ENCODE data around the gene CHEK1. TPM values are rescaled to one million over a fixed set of nuclear protein-coding genes. Genes with fewer than 3 reads are reported as not detected.
A peak's percentile ranks its signal among the peaks of the same experiment; 100 is the strongest.

CHEK1 gene
- total RNA-seq, 2 experiments from 2014 or later: 106 to 133 TPM

DNA sequence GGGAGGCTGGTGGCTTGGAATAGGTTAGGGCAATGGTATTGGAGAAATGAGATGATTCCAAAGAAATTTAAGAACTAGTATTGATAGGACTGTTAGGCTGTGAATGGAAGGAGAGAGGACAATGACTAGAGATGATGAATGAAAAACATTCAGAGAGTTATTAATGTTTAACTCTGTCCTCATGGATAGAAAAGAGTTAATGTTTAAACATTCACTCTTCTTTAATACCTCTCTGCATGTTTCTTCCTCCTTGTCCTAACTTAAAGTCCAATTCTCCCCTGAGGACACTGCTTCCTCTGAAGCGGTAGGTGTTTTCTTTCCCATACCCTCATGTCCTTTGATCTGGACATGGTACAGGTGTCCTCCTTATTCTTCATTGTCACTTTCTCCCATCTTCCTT is 13.4 kb downstream of the CHEK1 start:
- Mint-ChIP-seq H3K36me3 (peaks cover 67% of the 10 kb centered on the region), H3K9me3 (ENCODE audit: low read depth) (no peaks in the 10 kb centered on the region), H3K4me1 (peaks cover 22% of the 10 kb centered on the region), H3K4me3 (no peak overlapping the region), H3K27ac (no peak overlapping the region), H3K27me3 (no peaks in the 10 kb centered on the region)
- CTCF ChIA-PET: no interaction called here
- DNase-seq (no peak), ATAC-seq (no peak)

DNA sequence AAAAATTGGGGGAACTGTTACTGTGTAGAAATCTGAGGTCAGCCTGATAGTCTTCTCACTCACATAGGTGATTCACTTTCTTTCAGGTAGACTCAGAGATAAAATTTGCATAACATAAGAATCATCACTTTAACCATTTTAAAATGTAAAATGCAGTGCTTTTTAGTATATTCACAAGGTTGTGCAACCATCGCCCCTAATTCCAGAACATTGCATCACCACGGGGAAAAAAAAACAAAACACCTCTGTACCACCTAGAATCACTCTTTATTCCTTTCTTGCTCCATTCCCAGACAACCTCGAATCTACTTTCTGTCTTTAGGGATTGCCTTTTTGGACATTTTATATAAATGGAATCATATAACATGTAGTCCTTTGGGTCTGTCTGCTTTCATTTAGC is 20.9 kb downstream of the CHEK1 start:
- peaks cover 71% of the 10 kb centered on the region for H3K36me3 Mint-ChIP-seq
- no peak overlapping the region for H3K27ac Mint-ChIP-seq
- no peak for DNase-seq
- H3K4me3 Mint-ChIP-seq: no peak overlapping the region
- no peaks in the 10 kb centered on the region for H3K9me3 Mint-ChIP-seq (ENCODE audit: low read depth)
- no peaks in the 10 kb centered on the region for H3K27me3 Mint-ChIP-seq
- peaks cover 13% of the 10 kb centered on the region for H3K4me1 Mint-ChIP-seq
- ATAC-seq: no peak
- CTCF ChIA-PET: no interaction called here

- CTCF ChIA-PET: interaction anchor here (1.8 to 2.2 kb wide), 2 partner anchors 10 to 15 kb away, joined by 4 to 5 read pairs; no protein-coding TSS in a partner anchor
- DNase-seq: no peak
- no peak overlapping the region for H3K4me3 Mint-ChIP-seq
- peak; percentile 6 for ATAC-seq
- H3K9me3 Mint-ChIP-seq (ENCODE audit: low read depth): no peaks in the 10 kb centered on the region
- H3K4me1 Mint-ChIP-seq: peaks cover 19% of the 10 kb centered on the region
- peak overlapping the region; percentile 9 for H3K27ac Mint-ChIP-seq
- peaks cover 68% of the 10 kb centered on the region for H3K36me3 Mint-ChIP-seq
- no peaks in the 10 kb centered on the region for H3K27me3 Mint-ChIP-seq
Observed at GRCh38 chr11:125649465-125650166, 24.7 kb downstream of the CHEK1 start.

DNA sequence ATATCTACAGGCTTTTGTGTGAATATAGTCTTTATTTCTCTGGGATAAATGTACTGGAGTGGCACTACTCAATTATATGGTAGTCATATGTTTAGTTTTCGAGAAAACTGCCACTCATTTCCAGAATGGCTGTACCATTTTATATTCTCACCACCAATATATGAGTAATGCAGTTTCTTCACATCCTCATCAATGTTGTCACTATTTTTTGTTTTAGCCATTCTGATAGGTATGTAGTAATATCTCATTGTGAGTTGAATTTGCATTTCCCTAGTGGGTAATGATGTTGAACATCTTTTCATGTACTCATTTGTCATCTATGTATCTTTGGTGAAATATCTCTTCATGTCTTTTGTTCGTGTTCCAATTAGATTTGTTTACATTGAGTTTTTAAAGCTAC is 37.7 kb downstream of the CHEK1 start:
- Mint-ChIP-seq H3K27ac (peak overlapping the region; percentile 7), H3K36me3 (peaks cover 80% of the 10 kb centered on the region), H3K9me3 (ENCODE audit: low read depth) (peaks cover 16% of the 10 kb centered on the region), H3K4me1 (peaks cover 22% of the 10 kb centered on the region), H3K4me3 (no peak overlapping the region), H3K27me3 (no peaks in the 10 kb centered on the region)
- CTCF ChIA-PET: interaction anchor here (1.4 kb wide), 1 partner anchor 11 kb away, joined by 4 read pairs; no protein-coding TSS in a partner anchor
- ATAC-seq: peak; percentile 23
- DNase-seq: no peak

DNA sequence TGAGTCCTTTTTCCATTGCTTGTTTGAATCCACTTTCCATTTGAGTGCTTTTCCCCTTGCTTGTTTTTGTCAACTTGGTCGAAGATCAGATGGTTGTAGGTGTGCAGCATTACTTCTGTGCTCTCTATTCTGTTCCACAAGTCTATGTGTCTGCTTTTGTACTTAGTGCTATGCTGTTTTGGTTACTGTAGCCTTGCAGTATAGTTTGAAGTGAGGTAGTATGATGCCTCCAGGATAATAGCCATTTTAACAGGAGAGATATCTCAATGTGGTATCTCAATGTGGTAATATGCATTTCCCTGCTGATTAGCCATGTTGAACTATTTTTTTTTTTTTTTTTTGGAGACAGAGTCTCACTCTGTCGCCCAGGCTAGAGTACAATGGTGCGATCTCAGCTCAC is 38.9 kb downstream of the CHEK1 start:
- no peak overlapping the region for H3K27ac Mint-ChIP-seq
- CTCF ChIA-PET: interaction anchor here (1.4 to 1.7 kb wide), 2 partner anchors 12 to 13 kb away, joined by 4 read pairs; no protein-coding TSS in a partner anchor
- peaks cover 76% of the 10 kb centered on the region for H3K36me3 Mint-ChIP-seq

DNA sequence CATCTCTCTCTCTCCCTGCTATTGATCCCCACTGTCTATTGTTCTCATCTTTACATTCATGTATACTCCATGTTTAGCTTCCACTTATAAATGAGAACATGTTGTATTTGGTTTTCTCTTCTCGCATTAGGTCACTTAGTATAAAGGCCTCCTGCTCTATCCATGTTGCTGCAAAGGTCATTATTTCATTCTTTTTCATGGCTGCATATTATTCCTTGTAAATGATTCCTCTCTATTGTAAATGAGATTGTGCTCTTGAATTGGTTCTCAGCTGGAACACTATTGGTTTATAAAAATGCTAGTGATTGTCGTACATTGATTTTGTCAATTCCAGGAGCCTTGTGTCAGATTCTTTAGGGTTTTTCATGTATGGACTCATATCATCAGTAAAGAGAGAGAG is 42.2 kb downstream of the CHEK1 start:
- CTCF ChIA-PET: no interaction called here
- ATAC-seq (no peak), DNase-seq (no peak)
- no peak overlapping the region for H3K4me3 Mint-ChIP-seq
- peaks cover 18% of the 10 kb centered on the region for H3K4me1 Mint-ChIP-seq
- peaks cover 16% of the 10 kb centered on the region for H3K9me3 Mint-ChIP-seq (ENCODE audit: low read depth)
- peaks cover 72% of the 10 kb centered on the region for H3K36me3 Mint-ChIP-seq
- no peak overlapping the region for H3K27ac Mint-ChIP-seq
- no peaks in the 10 kb centered on the region for H3K27me3 Mint-ChIP-seq

More for the DNA sequence above, 38.9 kb downstream of the CHEK1 start:
- Mint-ChIP-seq H3K4me3 (no peak overlapping the region), H3K9me3 (ENCODE audit: low read depth) (peaks cover 16% of the 10 kb centered on the region), H3K27me3 (no peaks in the 10 kb centered on the region), H3K4me1 (peaks cover 22% of the 10 kb centered on the region)
- DNase-seq (no peak), ATAC-seq (peak; percentile 16)

DNA sequence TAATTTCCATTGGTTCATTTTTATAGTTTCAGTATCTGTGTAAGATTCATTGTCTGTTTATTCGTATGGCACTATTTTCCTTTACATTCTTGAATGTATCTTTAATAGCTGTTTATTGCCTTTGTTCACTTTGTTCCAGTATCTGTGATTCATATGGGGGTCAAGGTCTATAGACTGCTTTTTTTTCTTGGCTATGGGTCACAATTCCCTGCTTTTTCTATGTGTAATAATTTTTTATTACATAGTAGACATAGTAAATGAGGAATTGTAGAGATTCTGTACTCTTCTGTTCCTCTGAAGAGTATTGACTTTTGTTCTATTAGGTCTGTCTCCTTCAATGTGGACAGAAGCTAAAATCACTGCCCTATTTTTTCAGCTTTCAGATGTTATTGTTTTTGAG is 45.2 kb downstream of the CHEK1 start:
- no peak overlapping the region for H3K27ac Mint-ChIP-seq
- CTCF ChIA-PET: interaction anchor here (1.2 kb wide), 1 partner anchor 10 kb away, joined by 3 read pairs; no protein-coding TSS in a partner anchor

DNA sequence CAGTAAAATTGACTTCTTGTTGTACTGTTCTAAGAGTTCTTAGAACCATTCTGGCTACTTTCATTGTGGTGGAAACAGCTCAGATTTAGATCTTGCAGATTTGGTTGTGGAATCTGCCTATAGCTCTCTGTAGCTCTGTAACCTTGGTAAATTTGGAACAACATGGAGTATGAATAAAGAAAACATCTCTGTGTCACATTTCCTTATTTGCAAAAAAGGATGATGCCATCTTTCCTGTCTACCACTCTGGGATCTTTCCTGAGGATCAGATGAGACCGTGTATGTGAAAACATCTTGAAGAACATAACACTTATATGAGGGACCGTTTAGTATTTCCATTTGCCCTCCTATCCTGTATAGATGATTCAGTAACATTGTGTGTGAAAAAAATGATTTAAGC is 46.6 kb downstream of the CHEK1 start:
- DNase-seq: no peak
- no peaks in the 10 kb centered on the region for H3K27me3 Mint-ChIP-seq
- no peak for ATAC-seq
- H3K36me3 Mint-ChIP-seq: peaks cover 41% of the 10 kb centered on the region
- no peak overlapping the region for H3K27ac Mint-ChIP-seq
- H3K9me3 Mint-ChIP-seq (ENCODE audit: low read depth): peaks cover 5% of the 10 kb centered on the region
- CTCF ChIA-PET: interaction anchor here (1.0 to 1.5 kb wide), 3 partner anchors 8 to 31 kb away, joined by 3 read pairs; partner anchors contain the start of gene ACRV1
- H3K4me1 Mint-ChIP-seq: no peaks in the 10 kb centered on the region
- no peak overlapping the region for H3K4me3 Mint-ChIP-seq

More for the DNA sequence above, 45.2 kb downstream of the CHEK1 start:
- Mint-ChIP-seq H3K27me3 (no peaks in the 10 kb centered on the region), H3K4me3 (no peak overlapping the region), H3K36me3 (peaks cover 46% of the 10 kb centered on the region), H3K4me1 (no peaks in the 10 kb centered on the region), H3K9me3 (ENCODE audit: low read depth) (peaks cover 12% of the 10 kb centered on the region)
- ATAC-seq (no peak), DNase-seq (no peak)

GRCh38 chr11:125674210-125674609 is 49.2 kb downstream of the CHEK1 start:
- Mint-ChIP-seq H3K27me3 (no peaks in the 10 kb centered on the region), H3K36me3 (peaks cover 42% of the 10 kb centered on the region), H3K4me1 (no peaks in the 10 kb centered on the region), H3K27ac (no peak overlapping the region), H3K4me3 (no peak overlapping the region), H3K9me3 (ENCODE audit: low read depth) (no peaks in the 10 kb centered on the region)
- CTCF ChIA-PET: interaction anchor here (1.8 kb wide), 1 partner anchor 16 kb away, joined by 3 read pairs; no protein-coding TSS in a partner anchor
- ATAC-seq: no peak
- DNase-seq: no peak

GRCh38 chr11:125675196-125675595 is 50.2 kb downstream of the CHEK1 start:
- H3K4me1 Mint-ChIP-seq: no peaks in the 10 kb centered on the region
- peaks cover 42% of the 10 kb centered on the region for H3K36me3 Mint-ChIP-seq
- no peak overlapping the region for H3K4me3 Mint-ChIP-seq
- DNase-seq (no peak), ATAC-seq (no peak)
- H3K9me3 Mint-ChIP-seq (ENCODE audit: low read depth): no peaks in the 10 kb centered on the region
- H3K27ac Mint-ChIP-seq: no peak overlapping the region
- H3K27me3 Mint-ChIP-seq: no peaks in the 10 kb centered on the region
- CTCF ChIA-PET: no interaction called here

- no peaks in the 10 kb centered on the region for H3K4me1 Mint-ChIP-seq
Observed at GRCh38 chr11:125679397-125679796, 54.4 kb downstream of the CHEK1 start.

DNA sequence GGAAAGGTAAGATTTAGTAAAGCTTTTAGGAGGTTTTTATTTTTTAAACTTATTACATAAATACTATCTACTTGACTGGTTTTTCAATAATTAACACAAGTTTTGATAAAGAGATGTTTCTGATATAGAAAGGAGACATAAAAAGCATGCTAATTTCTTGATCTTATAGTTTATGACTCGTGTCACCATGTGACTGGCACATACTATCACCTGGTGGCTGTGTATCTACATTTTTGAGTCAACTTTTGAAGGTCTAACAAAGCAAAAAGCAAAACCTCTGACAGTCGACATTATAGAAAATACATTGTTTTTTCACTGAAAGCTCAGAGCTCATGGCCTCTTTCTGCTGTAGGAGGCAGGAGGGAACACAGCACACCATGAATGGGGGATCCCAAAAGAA is 54.9 kb downstream of the CHEK1 start:
- Mint-ChIP-seq H3K9me3 (ENCODE audit: low read depth) (no peaks in the 10 kb centered on the region), H3K27ac (no peak overlapping the region), H3K4me3 (no peak overlapping the region), H3K36me3 (peaks cover 39% of the 10 kb centered on the region), H3K27me3 (no peaks in the 10 kb centered on the region), H3K4me1 (no peaks in the 10 kb centered on the region)
- CTCF ChIA-PET: interaction anchor here (1.1 to 1.5 kb wide), 2 partner anchors 8 to 10 kb away, joined by 3 read pairs; no protein-coding TSS in a partner anchor
- ATAC-seq (no peak), DNase-seq (no peak)

More at GRCh38 chr11:125679397-125679796, 54.4 kb downstream of the CHEK1 start:
- no peaks in the 10 kb centered on the region for H3K27me3 Mint-ChIP-seq
- no peaks in the 10 kb centered on the region for H3K9me3 Mint-ChIP-seq (ENCODE audit: low read depth)
- no peak overlapping the region for H3K27ac Mint-ChIP-seq
- no peak overlapping the region for H3K4me3 Mint-ChIP-seq
- peaks cover 39% of the 10 kb centered on the region for H3K36me3 Mint-ChIP-seq
- DNase-seq: no peak
- ATAC-seq: no peak
- CTCF ChIA-PET: interaction anchor here (1.1 to 1.5 kb wide), 2 partner anchors 8 to 10 kb away, joined by 3 read pairs; no protein-coding TSS in a partner anchor

GRCh38 chr11:125680747-125681146 is 55.8 kb downstream of the CHEK1 start, which contains the start of gene ACRV1:
ACRV1 (minus strand) TSS chr11:125680847; CDS start chr11:125680780, 67 bp downstream.
- Mint-ChIP-seq H3K27ac (no peak within 1 kb of the TSS), H3K36me3 (peaks cover 40% of the 10 kb centered on the region), H3K27me3 (no peaks in the 10 kb centered on the region), H3K9me3 (ENCODE audit: low read depth) (no peaks in the 10 kb centered on the region), H3K4me1 (no peaks in the 10 kb centered on the region), H3K4me3 (no peak within 1 kb of the TSS)
- CTCF ChIA-PET: interaction anchor here (1.5 kb wide), 1 partner anchor 9 kb away, joined by 3 read pairs; no protein-coding TSS in a partner anchor
- ATAC-seq (no peak), DNase-seq (no peak)

DNA sequence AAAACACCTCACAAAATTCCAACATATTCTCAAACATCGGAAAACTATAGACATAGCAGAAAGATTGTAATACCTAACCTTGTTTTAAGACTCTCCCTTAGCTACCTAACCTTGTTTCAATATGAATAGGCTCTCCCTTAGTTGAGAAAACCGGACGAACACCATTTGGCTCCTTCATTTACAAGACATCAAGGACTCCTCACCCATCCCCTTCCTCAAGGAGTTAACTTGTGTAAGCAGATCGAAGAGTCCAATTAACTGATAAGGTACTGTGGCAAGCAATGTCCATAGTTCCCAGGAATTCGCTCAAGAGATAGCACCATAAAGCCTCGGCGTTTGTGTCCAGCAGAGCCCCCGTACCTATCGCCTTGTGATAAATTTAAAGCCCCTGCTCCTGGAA is 60.3 kb downstream of the CHEK1 start:
- Mint-ChIP-seq H3K27ac (no peak overlapping the region), H3K4me3 (no peak overlapping the region), H3K36me3 (peaks cover 12% of the 10 kb centered on the region), H3K4me1 (no peaks in the 10 kb centered on the region), H3K9me3 (ENCODE audit: low read depth) (no peaks in the 10 kb centered on the region), H3K27me3 (no peaks in the 10 kb centered on the region)
- DNase-seq (no peak), ATAC-seq (no peak)
- CTCF ChIA-PET: no interaction called here
